CD1c-positive myeloid dendritic cell (primary cell): ENCODE data around the gene SLC49A3.
"Not testable (repeated sequence)": the region's sequence is repeated elsewhere in the genome, so short reads cannot be mapped to it uniquely, and the experiment has no call there.

Source experiments
- DNase-seq: peaks from one replicate; pipeline ENCODE4 v3.0.0-alpha.2; 2016; ENCODE audit errors: extremely low spot score

The SLC49A3 gene

DNA sequence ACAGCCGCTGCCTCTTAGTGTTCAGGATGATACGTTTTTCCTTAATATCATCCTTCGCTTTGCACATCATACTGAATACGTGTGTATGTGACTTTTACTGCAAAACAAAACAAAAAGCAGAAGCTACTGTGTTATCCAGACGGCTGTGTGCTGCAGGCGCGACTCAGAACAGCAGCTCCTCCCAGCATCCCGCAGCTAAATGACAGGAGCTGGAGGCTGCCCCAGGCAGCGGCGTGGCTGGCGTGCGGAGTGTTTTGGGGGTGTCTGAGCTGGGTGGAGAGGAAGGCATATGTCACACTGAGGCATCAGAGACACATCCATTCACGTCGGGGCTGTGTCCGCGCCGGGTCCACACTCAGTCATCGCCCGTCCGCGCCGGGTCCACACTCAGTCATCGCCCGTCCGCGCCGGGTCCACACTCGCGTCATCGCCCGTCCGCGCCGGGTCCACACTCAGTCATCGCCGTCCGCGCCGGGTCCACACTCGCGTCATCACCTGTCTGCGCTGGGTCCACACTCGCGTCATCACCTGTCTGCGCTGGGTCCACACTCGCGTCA, 33.3 kb upstream of the SLC49A3 start:
- DNase-seq: no peak

DNA sequence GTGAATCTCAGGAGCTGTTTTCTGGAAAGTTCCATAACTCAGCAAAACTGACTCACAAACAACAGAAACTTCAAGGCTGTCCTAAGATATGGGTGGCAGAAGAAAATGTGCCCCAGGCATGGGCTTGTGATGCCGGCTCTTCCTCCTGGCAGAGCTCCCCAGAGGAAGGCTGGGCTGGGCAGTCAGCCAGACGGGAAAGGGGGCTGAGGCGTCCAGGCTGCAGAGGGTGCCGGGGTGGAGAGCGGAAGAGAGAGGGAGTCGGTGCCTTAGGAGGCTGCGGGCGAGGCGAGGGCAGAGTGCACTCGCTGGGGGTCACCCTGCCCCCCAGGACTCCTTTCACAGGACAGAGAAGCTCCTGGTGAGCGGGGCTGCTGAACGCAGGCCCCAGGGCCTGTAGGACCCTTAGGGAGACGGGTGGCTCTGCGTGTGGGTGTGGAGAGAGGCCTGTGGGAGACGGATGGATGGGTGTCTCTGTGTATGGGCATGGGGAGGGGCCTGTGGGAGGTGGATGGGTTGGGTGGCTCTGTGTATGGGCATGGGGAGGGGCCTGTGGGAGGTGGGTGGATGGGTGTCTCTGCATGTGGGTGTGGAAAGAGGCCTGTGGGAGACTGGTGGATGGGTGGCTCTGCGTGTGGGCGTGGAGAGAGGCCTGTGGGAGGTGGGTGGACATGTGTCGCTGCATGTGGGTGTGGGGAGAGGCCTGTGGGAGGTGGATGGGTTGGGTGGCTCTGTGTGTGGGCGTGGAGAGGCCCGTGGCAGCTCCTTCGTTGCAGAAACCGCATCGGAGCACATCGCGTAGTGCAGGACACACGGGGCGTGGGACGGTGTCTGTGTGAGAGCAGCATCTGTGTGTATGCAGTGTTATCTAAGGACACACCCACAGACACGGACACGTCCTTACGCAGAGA, 32.6 kb upstream of the SLC49A3 start:
- DNase-seq: no peak

DNA sequence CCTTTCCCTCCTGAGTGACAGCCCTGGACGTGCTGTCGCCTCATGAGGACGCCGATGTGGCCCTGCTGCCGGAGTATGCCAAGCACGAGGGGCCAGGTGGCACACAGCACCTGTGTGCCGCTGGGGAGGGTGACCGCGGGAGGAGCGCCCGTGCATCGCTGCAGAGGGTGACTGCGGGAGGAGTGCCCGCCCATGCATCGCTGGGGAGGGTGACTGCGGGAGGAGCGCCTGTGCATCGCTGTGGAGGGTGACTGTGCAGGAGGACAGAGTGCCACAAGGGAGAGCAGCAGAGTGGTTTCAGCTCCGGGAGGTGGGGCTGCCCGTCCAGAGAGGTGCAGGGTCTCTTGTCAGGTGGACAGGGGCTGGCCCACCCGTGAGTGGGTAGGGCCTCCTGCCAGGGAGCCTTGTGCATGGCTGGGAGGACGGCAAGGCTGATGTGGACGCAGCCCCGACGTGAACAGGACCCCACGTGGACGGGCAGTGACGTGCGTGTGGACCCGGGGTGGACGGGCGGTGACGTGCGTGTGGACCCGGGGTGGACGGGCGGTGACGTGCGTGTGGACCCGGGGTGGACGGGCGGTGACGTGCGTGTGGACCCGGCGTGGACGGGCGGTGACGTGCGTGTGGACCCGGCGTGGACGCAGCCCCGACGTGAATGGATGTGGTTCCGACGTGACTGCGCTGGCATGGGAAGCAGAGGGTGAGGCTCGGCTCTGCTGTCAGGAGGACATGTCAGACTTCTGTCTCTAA, 31.3 kb upstream of the SLC49A3 start:
- no peak for DNase-seq

DNA sequence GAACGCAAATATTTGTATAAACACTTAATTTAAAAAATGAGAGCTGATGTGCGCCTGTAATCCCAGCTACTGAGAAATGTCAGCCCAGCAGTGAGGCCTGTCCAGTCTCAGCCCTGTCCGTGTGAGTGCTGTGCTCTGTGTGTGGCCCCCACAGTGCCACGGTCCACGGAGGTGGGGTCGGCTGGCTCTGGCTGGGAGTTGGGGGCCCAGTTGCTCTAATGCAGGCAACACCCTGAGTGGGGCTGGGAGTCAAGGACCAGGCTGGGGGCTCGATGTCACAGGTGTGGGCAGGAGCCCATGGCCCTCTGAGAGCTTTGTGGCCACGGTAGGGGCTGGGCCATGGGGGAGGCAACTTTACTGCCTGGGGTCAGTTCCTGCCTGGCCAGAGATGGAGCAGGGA, 29.5 kb upstream of the SLC49A3 start:
- no peak for DNase-seq

DNA sequence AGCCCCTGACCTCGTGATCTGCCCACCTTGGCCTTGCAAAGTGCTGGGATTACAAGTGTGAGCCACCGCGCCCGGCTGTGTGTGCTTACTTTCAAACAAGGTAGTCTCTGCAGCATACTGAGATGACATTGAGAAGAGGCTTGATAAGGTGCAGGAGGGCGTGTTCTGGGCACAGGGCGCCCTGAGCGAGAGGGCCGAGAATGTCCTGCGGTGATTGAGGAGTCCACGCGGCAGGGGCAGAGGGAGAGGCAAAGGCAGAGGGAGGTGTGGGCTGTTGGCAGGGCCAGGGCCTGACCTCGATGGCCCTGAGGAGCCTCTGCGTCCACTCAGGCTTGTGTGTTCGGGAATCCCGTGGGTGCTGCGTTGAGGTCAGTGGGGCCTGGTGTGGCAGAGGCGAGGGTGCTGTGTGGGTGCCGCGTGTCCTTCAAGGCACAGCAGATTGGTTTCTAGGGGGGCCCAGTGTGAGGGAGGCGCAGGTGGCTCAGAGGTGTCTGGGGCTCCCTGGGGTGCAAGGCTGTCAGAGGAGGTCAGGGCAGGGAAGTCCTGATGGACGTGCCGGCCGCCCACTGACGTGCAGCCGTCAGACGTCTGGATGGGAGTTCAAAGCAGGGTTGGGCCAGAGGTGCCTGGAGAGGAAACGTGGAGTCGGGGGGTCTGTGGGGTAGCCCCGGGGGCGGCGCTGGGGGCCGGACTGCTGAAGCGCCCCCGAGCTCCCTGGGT, 28.8 kb upstream of the SLC49A3 start:
- no peak for DNase-seq

DNA sequence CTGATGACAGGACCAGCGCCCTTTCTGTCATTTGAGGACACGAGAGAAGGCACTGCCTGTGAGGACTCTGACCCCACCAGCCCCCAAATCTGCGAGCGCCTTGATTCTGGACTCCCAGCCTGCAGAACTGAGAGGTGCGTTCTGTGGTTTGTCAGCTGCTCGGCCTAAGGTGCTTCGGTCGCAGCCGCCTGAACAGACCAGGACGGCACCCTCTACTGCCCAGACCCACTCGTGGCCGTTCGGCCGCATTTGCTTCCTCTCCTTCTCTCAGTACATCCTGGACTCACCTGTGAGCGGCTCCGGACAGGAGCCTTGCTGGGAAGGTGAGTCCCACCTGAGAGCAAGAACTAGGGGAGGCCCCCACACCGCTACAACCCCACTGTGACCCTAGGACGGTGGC, 25.1 kb upstream of the SLC49A3 start:
- no peak for DNase-seq

GRCh38 chr4:712916-713632, 24.1 kb upstream of the SLC49A3 start:
- no peak for DNase-seq

- no peak for DNase-seq
Observed at GRCh38 chr4:712093-712492, 23.1 kb upstream of the SLC49A3 start.

DNA sequence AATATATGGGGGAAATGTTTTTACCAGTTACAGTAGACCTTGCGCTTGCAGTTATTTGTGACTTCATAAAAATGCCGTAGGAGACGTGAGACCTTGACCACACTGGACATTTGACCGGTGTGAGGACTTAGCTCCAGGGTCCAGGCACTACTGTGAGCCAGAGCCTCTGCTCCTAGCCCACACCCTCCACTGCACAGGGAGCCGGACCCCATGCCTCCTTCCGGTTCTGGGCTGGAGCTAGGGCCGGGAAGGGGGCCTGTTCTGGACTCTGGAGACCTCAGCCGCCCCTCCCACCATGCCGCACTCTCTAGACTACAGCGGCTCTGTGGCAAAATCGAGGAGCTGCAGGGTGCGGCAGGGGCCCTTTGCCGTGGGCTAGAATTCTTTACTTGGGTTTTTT, 22.0 kb upstream of the SLC49A3 start:
- no peak for DNase-seq

GRCh38 chr4:710116-710515, 21.2 kb upstream of the SLC49A3 start:
- DNase-seq: no peak

- no peak for DNase-seq
Observed at GRCh38 chr4:709348-709747, 20.4 kb upstream of the SLC49A3 start.

DNA sequence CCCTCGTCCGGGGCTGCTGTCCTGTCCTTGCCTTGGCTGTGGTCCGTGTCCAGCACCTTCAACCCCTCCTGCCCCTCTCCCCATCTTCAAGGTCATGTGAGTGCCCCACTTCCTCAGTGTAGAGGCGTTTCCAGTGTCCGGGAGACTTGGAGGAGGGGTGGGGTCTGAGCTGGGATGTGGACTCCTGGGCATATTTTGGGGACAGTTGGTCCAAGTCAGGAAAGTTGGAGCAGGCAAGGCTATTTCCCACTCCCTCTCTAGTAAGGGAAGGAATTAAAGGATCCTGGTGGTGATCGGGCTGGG, 19.6 kb upstream of the SLC49A3 start:
- no peak for DNase-seq

DNA sequence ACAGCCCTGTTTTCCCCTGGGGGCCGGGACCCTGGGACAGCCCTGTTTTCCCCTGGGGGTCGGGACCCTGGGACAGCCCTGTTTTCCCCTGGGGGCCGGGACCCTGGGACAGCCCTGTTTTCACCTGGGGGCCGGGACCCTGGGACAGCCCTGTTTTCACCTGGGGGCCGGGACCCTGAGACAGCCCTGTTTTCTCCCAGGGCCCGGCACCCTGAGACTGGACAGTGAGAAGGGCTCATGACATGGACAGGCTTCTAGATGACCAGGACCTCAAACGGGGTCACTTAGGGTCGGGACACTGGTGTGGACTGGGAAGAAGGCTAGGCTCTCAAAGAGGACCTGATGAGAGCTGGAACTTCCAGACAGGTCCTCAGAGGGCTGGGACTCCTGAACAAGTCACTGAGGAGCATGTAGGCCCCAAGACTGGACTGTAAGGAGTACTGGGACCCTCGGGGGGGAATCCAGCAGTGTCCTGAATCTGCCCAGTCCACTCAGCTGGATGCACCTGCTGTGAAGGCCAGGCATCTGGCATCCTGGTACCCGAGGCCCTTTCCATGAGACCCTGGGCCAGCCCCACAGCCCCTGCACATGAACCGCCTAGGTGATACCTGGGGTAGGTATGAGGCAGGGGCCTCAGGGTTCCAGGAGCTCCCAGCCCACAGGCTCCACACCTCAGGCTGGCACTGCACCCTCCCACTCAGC, 19.1 kb upstream of the SLC49A3 start:
- DNase-seq: no peak

DNA sequence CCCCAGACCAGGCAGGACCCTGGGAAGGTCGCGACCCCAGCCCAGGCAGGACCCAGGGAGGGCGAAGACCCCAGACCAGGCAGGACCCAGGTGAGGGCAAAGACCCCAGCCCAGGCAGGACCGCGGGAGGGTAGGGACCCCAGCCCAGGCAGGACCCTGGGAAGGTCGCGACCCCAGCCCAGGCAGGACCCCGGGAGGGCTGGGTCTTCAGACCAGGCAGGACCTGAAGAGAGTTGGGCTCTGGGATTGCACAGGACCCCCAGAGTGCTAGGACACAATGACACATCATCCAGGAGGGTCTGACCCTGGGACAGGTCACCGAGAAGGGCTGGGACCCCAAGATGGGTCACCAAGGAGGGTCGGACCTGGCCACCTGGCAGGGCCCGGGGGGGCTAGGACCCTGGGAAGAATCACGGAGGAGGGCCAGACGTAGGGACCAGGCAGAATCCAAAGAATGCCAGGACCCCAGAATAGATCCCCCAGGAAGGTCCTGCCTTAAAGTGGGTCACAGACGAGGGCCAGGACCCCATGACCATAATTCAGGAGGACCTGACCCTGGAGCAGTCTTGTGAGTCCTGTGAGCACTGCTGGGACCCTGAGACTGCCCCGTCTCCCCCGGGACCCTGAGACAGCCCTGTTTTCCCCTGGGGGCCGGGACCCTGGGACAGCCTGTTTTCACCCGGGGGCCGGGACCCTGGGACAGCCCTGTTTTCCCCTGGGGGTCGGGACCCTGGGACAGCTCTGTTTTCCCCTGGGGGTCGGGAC, 18.1 kb upstream of the SLC49A3 start:
- no peak for DNase-seq

- not testable (repeated sequence) for DNase-seq
Observed at GRCh38 chr4:706083-706633, 17.2 kb upstream of the SLC49A3 start.

DNA sequence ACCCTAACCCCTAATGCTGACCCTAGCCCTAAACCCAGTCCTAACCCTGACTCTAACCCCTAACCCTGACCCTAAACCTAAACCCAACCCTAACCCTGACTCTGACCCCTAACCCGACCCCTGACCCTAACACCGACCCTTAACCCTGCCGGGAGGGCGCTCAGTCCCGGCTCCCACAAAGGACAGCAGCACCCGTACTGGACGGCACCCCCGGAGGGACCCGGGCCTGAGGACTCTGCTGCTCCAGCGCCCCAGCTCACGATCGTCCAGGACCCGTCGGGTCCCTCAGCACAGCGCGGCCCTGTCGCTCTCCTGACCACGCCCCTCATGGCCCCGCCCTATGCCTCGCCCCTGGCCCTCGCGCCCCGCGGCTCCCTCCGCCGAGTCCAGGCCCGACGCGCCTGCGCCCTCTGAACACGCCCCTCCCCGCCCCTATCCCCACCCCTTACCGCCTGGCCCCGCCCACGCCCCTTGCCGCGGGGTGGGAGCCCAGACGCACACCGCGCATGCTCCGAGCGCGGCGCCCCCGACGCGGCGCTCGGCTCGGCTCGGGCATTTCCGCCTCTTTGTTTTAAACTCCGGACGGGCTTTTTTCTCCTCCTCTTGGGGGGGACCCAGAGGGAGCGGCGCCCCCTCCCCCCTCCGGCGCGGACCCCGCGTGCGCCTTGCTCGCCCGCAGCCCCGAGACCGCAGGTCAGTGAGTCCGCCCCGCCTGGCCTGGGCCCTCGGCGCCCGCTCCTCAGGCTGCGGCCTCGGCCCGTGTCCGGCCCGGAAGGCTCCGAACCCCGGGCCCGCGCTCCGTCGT, 16.5 kb upstream of the SLC49A3 start, which contains the start of gene PCGF3:
TSS of gene PCGF3 (plus strand) at position 555 of the 805 bp plus-strand sequence. CDS start 27,849 bp downstream, outside the sequence.
- DNase-seq: peak; percentile 99

GRCh38 chr4:704971-705277, 16.0 kb upstream of the SLC49A3 start:
- no peak for DNase-seq

GRCh38 chr4:704198-704891, 15.4 kb upstream of the SLC49A3 start:
- DNase-seq: no peak
